ENCODE data around the gene DECR2.

DNA sequence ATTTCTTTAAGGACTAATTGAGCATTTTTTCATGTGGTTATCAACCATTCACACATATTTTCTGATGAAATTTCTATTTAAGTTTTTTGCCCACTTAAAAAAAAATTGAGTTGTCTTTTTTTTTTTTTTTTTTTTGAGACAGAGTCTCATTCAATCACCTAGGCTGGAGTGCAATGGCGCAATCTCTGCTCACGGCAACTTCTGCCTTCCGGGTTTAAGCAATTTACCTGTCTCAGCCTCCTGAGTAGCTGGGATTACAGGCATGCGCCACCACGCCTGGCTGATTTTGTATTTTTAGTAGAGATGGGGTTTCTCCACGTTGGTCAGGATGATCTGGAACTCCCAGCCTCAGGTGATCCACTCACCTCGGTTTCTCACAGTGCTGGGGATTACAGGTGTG is 58.1 kb downstream of the DECR2 start:
- TF ChIP-seq EZH2 (IDR thresholded peaks at IDR 0.05; ENCODE audit: borderline replicate concordance, low read depth, low read length, poor library complexity, severe bottlenecking), result no peak
- TF ChIP-seq, protein P1, sequence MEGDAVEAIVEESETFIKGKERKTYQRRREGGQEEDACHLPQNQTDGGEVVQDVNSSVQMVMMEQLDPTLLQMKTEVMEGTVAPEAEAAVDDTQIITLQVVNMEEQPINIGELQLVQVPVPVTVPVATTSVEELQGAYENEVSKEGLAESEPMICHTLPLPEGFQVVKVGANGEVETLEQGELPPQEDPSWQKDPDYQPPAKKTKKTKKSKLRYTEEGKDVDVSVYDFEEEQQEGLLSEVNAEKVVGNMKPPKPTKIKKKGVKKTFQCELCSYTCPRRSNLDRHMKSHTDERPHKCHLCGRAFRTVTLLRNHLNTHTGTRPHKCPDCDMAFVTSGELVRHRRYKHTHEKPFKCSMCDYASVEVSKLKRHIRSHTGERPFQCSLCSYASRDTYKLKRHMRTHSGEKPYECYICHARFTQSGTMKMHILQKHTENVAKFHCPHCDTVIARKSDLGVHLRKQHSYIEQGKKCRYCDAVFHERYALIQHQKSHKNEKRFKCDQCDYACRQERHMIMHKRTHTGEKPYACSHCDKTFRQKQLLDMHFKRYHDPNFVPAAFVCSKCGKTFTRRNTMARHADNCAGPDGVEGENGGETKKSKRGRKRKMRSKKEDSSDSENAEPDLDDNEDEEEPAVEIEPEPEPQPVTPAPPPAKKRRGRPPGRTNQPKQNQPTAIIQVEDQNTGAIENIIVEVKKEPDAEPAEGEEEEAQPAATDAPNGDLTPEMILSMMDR (conservative IDR thresholded peaks at IDR 0.05; ENCODE audit: low read depth, low read length), result no peak
